Measurements from ENCODE around the gene RND1. TPM values are rescaled to one million over a fixed set of nuclear protein-coding genes. Genes with fewer than 3 reads are reported as not detected.

RND1 gene
- total and polyA plus RNA-seq, 2 of the 8 experiments (the other 6 are each of a cell fraction or from before 2014, with no cell fraction given): 15.8 to 17.1 TPM

GRCh38 chr12:48882972-48883304, 17.3 kb upstream of the RND1 start:
- CTCF ChIA-PET (ENCODE audit: partially characterized antibody): interaction anchor here (0.9 to 20.7 kb wide), 11 partner anchors 8 to 113 kb away, joined by 3 to 678 read pairs (median 5); partner anchors contain the start of genes DDX23, RND1 and WNT10B
- H3K4me3 ChIP-seq (ENCODE audit: extremely low read depth in 1 of 4, insufficient read depth in 2 of 4, low read depth in 3 of 4, low read length in 4 of 4): peak overlapping the region in 3 of 4 experiments; percentile 7 to 26 (median 18); a peak in 3 of 8 replicates
- POLR2A ChIA-PET (ENCODE audit: partially characterized antibody): interaction anchor here (0.8 to 23.7 kb wide), 8 partner anchors 9 to 135 kb away, joined by 3 to 651 read pairs (median 5); partner anchors contain the start of genes DDX23, FKBP11 and RND1

More at GRCh38 chr12:48882972-48883304, 17.3 kb upstream of the RND1 start:
- Histone ChIP-seq H3K79me1 (ENCODE audit: low read depth, low read length) (no peaks in the 10 kb centered on the region), H4K8ac (ENCODE audit: extremely low read depth, insufficient read depth, low read length) (no peak overlapping the region), H3K79me2 (ENCODE audit: control insufficient read depth in 1 of 2, insufficient read depth in 2 of 2, low read length in 2 of 2) (no peaks in the 10 kb centered on the region), H3K4ac (replicated peaks; ENCODE audit: insufficient read length, low read depth, low read length) (no peak overlapping the region), H3K4me2 (ENCODE audit: insufficient read depth in 1 of 2, low read depth in 2 of 2, low read length in 2 of 2) (peak overlapping the region; percentile 62 to 77), H3K23ac (ENCODE audit: insufficient read length) (no peak overlapping the region), H2BK20ac (ENCODE audit: low read length) (no peak overlapping the region), H4K20me1 (replicated peaks in 1 of 2; ENCODE audit: control insufficient read depth in 1 of 2, insufficient read depth in 2 of 2, low read length in 2 of 2) (no peaks in the 10 kb centered on the region), H2AFZ (ENCODE audit: low read length) (no peak overlapping the region), H2AK5ac (ENCODE audit: low read depth, low read length) (no peak overlapping the region), H2BK5ac (ENCODE audit: low read depth, low read length) (peak overlapping the region; percentile 92; the same call in 1 of the 2 replicates), H2BK12ac (ENCODE audit: low read depth, low read length) (peak overlapping the region; percentile 2; the same call in 1 of the 2 replicates), H3K23me2 (ENCODE audit: low read depth, low read length) (no peaks in the 10 kb centered on the region; the same call in none of the 2 replicates), H3K14ac (ENCODE audit: insufficient read length) (no peak overlapping the region), H3K36me3 (ENCODE audit: control insufficient read depth in 2 of 4, insufficient read depth in 4 of 4, low read length in 3 of 4) (no peaks in the 10 kb centered on the region), H2BK120ac (replicated peaks; ENCODE audit: low read depth, low read length) (no peak overlapping the region), H2BK15ac (ENCODE audit: low read length) (no peak overlapping the region), H4K91ac (replicated peaks; ENCODE audit: insufficient read length, low read length) (no peak overlapping the region), H3K18ac (ENCODE audit: extremely low read depth, low read length) (peak overlapping the region; percentile 12; the same call in 1 of the 2 replicates), H3K27me3 (replicated peaks in 1 of 4; ENCODE audit: control insufficient read depth in 3 of 4, extremely low read depth in 1 of 4, insufficient read depth in 3 of 4, low read length in 3 of 4) (no peaks in the 10 kb centered on the region), H3K56ac (replicated peaks; ENCODE audit: insufficient read length, low read depth, low read length) (no peak overlapping the region), H3K4me1 (replicated peaks in 1 of 4; ENCODE audit: control insufficient read depth in 3 of 4, insufficient read depth in 4 of 4, low read length in 3 of 4) (peaks cover 15 to 25% (median 19%) of the 10 kb centered on the region in 4 experiments), H3K27ac (ENCODE audit: low read depth, low read length) (no peak overlapping the region), H4K5ac (ENCODE audit: insufficient read length, low read depth, low read length) (peak overlapping the region; percentile 14), H3K9ac (replicated peaks in 1 of 4; ENCODE audit: extremely low read depth in 1 of 4, low read depth in 3 of 4, low read length in 3 of 4) (0 out of 7 replicates have a peak overlapping the region, but pooled peaks of 2 of the 4 experiments have one; percentile 0 to 4), H3K9me3 (ENCODE audit: insufficient read depth in 2 of 2, low read depth in 1 of 2, low read length in 1 of 2) (no peaks in the 10 kb centered on the region)
- WGBS, 2 experiments (ENCODE audit: extremely low coverage in 1 of 2, insufficient coverage in 1 of 2, insufficient read length in 1 of 2, insufficient replicate concordance in 2 of 2, low coverage in 1 of 2, low lambda C conversion rate in 2 of 2, missing lambda C conversion rate in 1 of 2): 80% methylated on average over 3 of the region's 3 CpGs; no CpG with 5 or more reads in 1 of the 2 experiments
- FAIRE-seq (no peak), DNase-seq (ENCODE audit: low read depth in 1 of 2, low spot score in 2 of 2) (no peak)
- TF ChIP-seq TCF12 (IDR thresholded peaks at IDR 0.05; ENCODE audit: low read depth, low read length) (no peak), RBBP5 (IDR thresholded peaks at IDR 0.05; ENCODE audit: borderline replicate concordance, low read depth, low read length) (0 out of 2 replicates have a peak, but pooled peaks have one; percentile 8)
